HuH-7 (cell line): ENCODE data around the gene LONRF2.

ENCODE experiments used
- DNase-seq: peaks from one replicate; pipeline ENCODE4 v3.0.0; 2011; ENCODE audit warnings: low spot score

LONRF2 gene

GRCh38 chr2:100275200-100275589 lies 47.1 kb downstream of the LONRF2 start:
- DNase-seq = no peak

DNA sequence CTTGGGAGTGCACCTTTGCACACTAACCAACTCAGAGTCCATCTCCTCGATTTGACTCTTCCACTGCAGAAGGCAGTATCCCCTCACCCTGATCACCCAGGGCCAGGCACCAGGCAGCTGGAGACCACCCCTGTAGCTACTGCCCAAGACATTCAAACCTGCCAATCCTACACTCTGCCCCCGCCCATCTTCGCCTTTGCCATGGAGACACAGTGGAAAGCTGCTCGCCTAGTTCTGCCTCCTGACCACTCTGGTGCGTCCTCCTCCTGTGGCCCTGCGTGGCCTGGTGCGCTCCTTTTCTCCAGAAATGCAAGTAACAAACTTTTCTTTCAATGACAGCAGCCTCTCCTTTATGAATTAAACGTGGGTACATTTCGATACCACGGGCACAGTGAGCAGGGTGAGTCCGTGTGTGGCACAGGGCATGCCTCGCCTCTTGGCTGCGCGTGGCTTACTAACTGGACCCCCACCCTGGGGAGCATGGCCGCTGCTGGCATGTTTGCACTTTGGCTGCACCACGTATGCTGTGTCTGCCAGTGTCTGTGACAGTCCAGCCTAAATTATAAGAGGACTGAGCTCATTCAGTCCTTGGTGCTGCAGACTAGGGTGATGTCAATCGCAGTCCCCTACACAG lies 47.6 kb downstream of the LONRF2 start:
- DNase-seq = no peak

GRCh38 chr2:100274076-100274475 lies 48.2 kb downstream of the LONRF2 start:
- no peak for DNase-seq

DNA sequence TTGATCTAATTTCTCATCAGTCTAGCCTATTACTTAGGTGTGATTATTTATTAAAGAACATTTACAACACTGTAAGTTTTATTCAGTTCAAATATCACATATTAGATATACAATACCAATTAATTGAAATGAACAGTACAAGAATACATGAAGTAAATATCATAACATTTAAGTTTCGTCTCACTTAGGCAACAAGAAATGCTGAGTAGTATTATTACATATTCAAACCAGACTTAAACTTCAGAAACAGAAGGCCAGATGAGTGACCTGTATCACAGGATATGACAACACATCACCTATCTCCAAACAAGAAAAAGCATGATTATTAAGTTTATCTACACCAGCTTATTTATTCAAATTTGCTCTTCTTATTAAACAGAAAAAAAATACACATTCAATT lies 48.9 kb downstream of the LONRF2 start:
- no peak for DNase-seq

DNA sequence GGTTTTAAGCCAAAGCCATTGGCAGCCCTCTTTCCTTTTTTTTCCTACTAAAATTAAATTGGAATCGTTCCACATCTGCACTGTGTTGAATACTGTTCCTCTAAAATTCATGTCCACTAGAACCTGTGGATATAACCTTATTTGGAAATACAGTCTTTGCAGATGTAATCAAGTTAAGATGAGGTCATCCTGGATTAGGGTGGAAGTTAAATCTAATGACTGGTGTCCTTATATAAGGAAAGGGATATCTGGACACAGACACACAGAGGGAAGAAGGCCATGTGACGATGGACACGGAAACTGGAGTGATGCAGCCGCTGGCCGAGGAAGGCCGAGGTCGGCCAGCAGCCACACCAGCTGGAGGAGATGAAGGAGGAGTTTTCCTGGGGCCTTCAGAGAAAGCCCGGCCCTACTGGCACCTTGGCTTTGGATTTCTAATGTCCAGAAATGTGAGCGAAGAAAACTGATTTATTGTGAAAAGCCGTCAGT lies 49.4 kb downstream of the LONRF2 start:
- DNase-seq = no peak

- DNase-seq = no peak
Observed at GRCh38 chr2:100271210-100271609, 51.1 kb downstream of the LONRF2 start.

- no peak for DNase-seq
Observed at GRCh38 chr2:100270381-100271146, 51.7 kb downstream of the LONRF2 start.

DNA sequence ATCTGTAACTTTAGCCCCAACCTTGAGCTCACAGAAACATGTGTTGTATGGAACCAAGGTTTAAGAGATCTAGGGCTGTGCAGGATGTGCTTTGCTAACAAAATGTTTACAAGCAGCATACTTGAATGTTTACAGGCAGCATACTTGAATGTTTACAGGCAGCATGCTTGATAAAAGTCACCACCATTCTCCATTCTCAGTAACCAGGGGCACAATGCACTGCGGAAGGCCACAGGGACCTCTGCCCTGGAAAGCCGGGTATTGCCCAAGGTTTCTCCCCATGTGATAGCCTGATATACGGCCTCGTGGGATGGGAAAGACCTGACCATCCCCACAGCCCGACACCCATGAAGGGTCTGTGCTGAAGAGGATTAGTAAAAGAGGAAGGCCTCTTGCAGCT lies 52.4 kb downstream of the LONRF2 start:
- DNase-seq = no peak

- DNase-seq = no peak
Observed at GRCh38 chr2:100268986-100269385, 53.3 kb downstream of the LONRF2 start.

DNA sequence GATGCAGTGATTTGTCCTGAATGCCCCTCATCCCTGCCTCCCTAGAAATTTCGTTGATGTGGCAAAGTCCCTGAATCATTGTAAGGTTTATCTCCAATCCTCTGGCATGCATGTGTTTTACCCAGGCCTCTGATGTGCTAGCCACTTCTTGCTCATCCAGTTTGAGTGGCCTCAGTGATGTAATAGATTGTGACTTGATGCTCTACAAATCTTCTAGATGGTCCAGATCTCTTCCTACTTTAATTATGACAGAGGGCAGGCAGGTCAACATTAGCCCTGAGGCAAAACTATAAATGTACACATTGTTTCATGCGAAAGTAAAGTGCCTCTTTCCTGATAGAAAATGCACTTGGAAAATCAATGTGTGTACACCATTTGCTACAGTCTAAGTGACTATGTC lies 54.5 kb downstream of the LONRF2 start:
- no peak for DNase-seq

GRCh38 chr2:100266126-100266525 lies 56.2 kb downstream of the LONRF2 start:
- no peak for DNase-seq

- DNase-seq = no peak
Observed at GRCh38 chr2:100265226-100265625, 57.1 kb downstream of the LONRF2 start.

- DNase-seq = no peak
Observed at GRCh38 chr2:100264651-100265050, 57.6 kb downstream of the LONRF2 start.

DNA sequence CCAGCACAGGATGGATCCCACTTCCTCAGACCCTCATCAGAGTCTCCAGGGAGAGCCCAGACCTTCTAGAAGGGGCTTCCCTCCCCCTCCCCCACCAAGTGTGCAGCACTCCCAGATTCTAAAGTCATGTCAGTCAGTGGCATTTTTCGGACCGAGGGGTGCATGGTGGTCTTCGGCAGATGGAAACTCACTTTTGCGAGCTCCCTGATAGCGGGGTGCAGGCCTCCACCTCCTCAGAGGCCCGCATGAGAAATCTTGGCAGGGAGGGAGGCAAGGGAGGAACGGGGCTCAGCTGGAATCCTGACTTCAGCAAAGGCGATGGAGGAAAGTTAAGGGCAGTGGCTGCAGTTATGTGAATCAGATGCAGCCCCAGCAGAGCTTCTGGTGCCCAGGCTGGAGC lies 58.2 kb downstream of the LONRF2 start:
- DNase-seq = no peak

- DNase-seq = peak; percentile 83
Observed at GRCh38 chr2:100262555-100263320, 59.6 kb downstream of the LONRF2 start.

GRCh38 chr2:100262046-100262445 lies 60.3 kb downstream of the LONRF2 start:
- DNase-seq = no peak

DNA sequence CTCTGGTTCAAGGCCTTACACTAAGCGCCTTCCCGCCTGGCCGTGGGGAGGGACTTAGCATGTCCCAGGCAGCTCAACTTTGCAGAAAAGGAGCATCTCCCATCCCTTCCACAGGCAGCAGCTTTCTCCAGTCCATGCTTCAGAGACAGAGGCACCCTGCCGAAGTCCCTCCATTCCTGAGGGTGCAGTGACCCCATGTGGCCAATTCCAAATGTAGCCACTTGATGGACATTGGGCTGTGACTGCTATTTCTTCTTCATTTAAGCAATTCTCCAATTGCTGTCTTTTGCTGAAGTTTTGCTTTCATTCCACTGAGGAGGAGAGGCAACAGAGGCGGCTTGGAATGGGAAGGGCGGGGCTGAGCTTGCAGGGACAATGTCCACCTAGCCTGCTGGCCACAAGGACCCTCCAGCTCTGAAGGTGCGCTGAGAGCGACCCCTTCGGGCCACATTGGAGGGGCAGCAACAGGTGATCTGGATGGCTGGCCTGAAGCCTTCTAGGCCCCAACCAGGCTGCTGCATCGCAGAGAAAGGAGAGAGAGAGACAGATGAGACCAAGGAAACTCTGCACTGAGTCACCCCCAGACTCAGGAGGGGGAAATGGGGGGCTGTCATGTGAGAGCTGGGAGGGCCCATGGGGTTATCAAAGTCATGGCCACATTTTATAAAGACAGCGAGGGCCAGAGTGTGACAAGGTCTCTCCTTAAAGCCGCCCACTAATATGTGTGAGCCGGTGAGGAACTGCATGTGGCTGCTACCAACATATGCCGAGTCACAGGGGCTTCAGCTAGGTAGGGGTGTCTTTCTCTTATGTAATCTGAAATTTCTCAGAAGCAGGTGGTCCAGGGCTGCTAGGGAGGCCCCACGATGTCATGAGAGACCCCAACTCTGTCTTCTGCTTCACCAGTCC lies 61.3 kb downstream of the LONRF2 start:
- DNase-seq = peak; percentile 75

DNA sequence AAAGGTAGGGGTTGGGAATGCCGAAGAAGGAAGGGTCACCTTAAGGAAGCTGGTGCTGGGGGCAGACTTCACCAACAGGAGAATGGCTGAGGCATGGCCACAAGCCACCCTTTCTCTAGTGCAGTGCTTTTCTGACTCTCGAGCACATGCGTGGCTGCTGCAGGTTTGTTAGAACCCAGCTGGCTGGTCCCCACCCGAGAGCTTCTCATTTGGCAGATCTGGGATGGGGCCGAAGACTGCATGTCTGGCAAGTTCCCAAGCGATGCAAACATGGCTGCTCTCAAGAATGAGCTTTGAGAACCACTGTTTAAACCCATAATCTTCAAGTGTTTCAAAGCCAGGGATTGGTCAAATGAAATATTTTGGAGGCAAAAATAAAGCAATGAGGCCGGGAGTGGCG lies 63.2 kb downstream of the LONRF2 start:
- DNase-seq = no peak

GRCh38 chr2:100257939-100258338 lies 64.4 kb downstream of the LONRF2 start:
- no peak for DNase-seq

DNA sequence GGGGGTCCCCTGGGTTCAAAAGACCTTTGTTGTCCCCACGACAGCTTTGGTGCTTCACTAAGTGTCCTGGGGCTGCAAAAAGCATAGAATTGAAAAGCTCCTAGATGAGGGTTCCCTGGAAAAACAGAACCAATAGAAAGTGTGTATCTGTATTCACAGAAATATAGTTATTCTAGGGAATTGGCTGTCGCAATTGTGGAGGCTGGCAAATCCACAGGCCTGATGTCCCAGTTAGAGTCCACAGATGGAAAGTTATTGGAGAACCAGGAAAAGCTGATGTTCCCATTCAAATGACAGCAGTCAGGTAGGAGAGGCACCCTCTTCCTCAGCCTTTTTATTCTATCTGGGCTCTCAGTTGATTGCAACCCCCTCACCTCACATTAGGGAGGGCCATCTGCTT lies 65.5 kb downstream of the LONRF2 start:
- DNase-seq = no peak

GRCh38 chr2:100256416-100256815 lies 65.9 kb downstream of the LONRF2 start:
- DNase-seq = no peak

DNA sequence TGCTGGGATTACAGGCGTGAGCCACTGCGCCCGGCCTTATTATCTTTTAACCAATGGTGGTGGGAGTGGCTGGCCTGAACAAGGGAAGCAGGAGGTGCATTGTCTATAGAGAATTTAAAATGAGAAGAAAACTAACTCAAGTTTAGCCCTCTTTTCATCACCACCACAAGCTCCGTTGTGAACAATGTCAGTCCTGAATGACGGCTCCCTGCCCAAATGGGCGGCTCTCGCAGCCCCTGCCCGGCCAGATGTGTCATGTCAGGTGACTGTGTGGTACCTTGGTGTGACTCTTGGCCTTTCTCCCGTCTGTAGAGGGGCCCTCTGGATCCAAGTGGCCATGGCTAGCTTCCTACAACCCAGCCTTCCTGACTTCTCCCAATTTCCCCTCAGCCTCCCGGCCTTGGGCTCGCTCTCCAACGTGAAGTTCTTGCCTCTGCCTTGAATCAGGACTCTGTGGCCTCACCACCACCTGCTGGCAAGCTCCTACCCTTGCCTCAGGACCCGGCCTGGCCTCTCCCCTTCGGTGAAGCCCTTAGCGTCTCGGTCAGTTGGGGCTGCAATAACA lies 67.6 kb downstream of the LONRF2 start:
- DNase-seq = no peak
